HG03159 (cell line): ENCODE data around the gene GOLGA8T.
"Not testable (repeated sequence)": the region's sequence is repeated elsewhere in the genome, so short reads cannot be mapped to it uniquely, and the experiment has no call there.

ENCODE experiments used
- ATAC-seq: cut with Tn5 transposase; IDR thresholded peaks from one replicate; pipeline ENCODE4 v1.9.1; 2021; ENCODE audit warnings: mild to moderate bottlenecking, moderate library complexity; ENCODE audit not compliant: unreplicated experiment

Gene GOLGA8T

GRCh38 chr15:30191143-30191542 lies 56.3 kb downstream of the GOLGA8T start:
- not testable (repeated sequence) for ATAC-seq

GRCh38 chr15:30191639-30192038 lies 56.8 kb downstream of the GOLGA8T start:
- ATAC-seq: not testable (repeated sequence)

GRCh38 chr15:30192119-30192745 lies 57.4 kb downstream of the GOLGA8T start:
- ATAC-seq: not testable (repeated sequence)

- ATAC-seq: not testable (repeated sequence)
Measured at GRCh38 chr15:30192892-30193291, 58.0 kb downstream of the GOLGA8T start.
